PFSK-1 (cell line): Measurements from ENCODE around the gene SIX2.

Experiments
- POLR2AphosphoS5 ChIP-seq: IDR thresholded peaks from 2 replicates; pipeline ENCODE4 v1.6.1; 2012; ENCODE audit warnings: low read depth, mild to moderate bottlenecking, control low read depth, low read length, moderate library complexity
- TF ChIP-seq, protein P1 (sequence below), 2 experiments: IDR thresholded peaks; 2 replicates each; pipeline versions ENCODE4 v1.6.1 to v1.8.0; 2011 to 2012; ENCODE audit warnings: low read depth in 2 of 2, low read length in 2 of 2, control low read depth in 1 of 2, inconsistent platforms in 1 of 2, mild to moderate bottlenecking in 1 of 2, moderate library complexity in 1 of 2; ENCODE audit not compliant: insufficient read depth in 1 of 2

DNA sequence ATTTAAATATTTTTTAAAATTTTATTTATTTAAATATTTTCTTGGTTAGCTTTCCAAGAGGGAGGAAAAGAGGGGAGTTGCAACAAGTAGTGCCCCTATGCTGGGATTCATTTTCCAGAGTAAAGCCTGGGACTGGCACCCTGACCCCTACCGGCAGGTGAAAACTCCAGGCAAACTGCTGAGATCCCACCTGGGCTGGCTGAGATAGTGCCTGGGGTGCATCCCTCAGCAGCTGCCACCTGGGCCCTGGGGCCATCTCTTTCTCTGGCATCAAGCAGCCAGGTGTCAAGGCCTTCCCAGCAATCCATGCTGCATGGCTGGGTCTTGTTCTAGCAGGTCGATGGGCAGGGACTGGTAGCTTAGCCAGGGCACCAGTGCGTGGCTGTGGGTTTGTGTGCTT lies 6.6 kb downstream of the SIX2 start:
- no peak for TF ChIP-seq POLR2AphosphoS5
- TF ChIP-seq, protein P1, sequence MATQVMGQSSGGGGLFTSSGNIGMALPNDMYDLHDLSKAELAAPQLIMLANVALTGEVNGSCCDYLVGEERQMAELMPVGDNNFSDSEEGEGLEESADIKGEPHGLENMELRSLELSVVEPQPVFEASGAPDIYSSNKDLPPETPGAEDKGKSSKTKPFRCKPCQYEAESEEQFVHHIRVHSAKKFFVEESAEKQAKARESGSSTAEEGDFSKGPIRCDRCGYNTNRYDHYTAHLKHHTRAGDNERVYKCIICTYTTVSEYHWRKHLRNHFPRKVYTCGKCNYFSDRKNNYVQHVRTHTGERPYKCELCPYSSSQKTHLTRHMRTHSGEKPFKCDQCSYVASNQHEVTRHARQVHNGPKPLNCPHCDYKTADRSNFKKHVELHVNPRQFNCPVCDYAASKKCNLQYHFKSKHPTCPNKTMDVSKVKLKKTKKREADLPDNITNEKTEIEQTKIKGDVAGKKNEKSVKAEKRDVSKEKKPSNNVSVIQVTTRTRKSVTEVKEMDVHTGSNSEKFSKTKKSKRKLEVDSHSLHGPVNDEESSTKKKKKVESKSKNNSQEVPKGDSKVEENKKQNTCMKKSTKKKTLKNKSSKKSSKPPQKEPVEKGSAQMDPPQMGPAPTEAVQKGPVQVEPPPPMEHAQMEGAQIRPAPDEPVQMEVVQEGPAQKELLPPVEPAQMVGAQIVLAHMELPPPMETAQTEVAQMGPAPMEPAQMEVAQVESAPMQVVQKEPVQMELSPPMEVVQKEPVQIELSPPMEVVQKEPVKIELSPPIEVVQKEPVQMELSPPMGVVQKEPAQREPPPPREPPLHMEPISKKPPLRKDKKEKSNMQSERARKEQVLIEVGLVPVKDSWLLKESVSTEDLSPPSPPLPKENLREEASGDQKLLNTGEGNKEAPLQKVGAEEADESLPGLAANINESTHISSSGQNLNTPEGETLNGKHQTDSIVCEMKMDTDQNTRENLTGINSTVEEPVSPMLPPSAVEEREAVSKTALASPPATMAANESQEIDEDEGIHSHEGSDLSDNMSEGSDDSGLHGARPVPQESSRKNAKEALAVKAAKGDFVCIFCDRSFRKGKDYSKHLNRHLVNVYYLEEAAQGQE (IDR thresholded peaks at IDR 0.05; ENCODE audit: insufficient read depth in 1 of 2, low read depth in 2 of 2, low read length in 2 of 2), result no peak
